Kidney tubule cell (primary cell): Measurements from ENCODE around the gene RAB3C.
"Not testable (repeated sequence)": the region's sequence is repeated elsewhere in the genome, so short reads cannot be mapped to it uniquely, and the experiment has no call there.

Experiments
- DNase-seq: peaks from one replicate; pipeline ENCODE4 v3.0.0-alpha.2; 2018; ENCODE audit warnings: low spot score

The RAB3C gene

DNA sequence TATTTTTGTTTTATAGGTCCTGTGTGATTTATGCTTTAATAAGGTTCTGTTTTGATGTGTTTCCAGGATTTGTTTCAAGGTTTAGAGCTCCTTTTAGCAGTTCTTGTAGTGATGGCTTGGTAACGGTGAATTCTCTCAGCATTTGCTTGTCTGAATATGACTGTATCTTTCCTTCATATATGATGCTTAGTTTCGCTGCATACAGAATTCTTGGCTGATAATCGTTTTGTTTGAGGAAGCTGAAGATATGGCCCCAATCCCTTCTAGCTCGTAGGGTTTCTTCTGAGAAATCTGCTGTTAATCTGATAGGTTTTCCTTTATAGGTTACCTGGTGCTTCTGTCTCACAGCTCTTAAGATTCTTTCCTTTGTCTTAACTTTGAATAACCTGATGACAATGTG is 20.0 kb downstream of the RAB3C start:
- not testable (repeated sequence) for DNase-seq

DNA sequence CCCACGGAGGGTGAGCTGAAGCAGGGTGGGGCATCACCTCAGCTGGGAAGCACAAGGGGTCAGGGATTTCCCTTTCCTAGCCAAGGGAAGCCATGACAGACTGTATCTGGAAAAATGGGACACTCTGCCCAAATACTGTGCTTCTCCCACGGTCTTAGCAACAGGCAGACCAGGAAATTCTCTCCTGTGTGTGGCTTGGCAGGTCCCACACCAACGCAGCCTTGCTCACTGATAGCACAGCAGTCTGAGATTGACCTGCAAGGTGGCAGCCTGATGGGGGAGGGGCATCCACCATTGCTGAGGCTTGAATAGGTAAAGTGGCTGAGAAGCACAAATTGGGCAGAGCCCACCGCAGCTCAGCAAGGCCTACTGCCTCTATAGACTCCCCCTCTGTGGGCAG is 23.2 kb downstream of the RAB3C start:
- no peak for DNase-seq

DNA sequence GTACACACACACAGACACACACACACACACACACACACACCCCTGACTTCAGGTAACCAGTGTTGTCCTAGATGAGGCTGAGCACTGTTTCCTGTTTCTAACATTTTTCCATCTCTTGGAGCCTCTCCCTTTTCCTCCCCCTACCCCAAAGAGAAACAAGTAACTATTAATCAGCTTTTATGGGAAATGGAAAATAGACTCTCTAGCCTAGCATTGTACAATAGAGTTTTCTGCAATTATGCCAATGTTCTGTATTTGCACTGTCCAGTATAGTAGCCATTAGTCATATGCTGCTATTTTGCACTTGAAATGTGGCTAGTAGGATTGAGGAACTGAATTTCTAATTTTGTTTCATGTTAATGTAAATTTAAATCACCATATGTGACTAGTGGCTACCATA is 33.1 kb downstream of the RAB3C start:
- DNase-seq, result no peak

DNA sequence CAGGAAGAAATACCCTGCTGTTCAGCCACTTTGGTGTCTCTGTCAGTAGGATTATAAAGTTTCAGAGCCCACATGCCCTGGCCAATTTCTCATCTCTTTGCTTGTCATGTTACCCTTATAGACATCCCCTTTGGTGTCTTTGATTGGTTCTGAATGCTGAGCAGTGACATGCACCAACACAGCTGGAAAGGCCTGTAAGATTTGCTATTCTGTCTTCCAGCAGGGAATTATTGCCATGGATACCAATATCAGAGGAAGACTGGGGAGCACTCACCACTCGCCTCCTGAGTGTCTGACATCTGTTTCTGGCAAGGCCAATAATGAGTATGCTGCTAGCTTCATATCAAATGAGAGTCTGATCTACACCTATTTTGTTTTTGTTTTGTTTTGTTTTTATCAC is 34.4 kb downstream of the RAB3C start:
- no peak for DNase-seq

DNA sequence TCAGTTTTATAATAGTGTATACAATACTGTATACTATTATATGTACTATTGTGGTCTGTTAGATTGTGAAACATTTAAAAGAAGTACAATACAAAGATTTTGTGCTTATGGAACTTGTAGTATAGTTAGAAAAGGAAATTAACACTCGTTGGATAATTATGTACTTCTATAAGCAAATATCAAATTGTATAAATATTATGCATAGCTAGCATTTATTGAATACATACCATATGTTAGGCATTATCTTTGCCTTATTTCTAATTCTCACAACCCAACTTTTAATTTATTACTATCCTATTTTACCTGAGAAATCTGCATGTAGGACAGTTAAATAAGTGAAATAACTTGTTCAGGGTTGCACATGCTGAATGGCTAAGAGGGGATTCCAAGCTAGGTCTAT is 37.5 kb downstream of the RAB3C start:
- no peak for DNase-seq

DNA sequence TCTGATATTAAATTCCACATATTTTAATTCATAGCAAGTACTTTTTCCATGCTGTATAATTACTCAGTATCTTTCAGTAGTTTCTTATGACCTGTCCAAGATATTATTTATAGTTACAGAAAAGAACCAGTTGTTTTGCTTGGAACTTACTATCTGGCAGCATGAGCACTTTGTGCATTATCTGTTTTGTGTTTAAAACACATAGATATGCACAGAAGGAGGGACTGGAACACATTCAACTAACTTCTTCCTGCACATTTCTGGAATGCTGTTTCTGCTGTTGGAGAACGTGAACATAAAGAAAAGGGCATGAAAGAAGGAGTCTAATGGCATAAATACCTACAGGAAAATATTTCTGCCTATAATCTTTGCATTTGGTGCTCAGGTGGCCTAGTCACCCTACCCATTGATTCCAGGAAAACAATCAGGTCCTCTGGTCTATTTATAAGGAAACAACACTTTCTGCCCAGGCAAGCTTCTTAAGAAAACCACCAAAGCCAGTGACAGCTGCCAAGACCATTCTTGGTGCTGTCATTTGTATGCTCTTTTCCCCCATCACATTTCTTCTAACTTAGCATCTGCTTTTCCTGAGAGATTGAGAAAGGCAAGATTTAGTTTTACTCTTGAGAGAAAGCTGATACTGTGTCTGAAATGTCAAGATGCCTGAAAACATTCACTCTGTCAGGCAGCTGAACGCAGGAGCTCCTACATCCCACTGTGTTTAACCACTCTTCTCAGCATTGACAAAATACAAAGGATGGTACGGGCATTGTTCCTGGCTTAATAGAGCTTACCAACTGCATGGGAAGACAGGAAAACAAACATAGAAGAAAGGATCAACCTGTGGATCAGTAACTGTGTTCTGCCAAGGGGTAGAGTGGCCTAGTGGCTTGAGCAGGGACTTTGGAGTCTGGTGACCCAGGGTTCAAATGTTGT is 40.3 kb downstream of the RAB3C start:
- no peak for DNase-seq

DNA sequence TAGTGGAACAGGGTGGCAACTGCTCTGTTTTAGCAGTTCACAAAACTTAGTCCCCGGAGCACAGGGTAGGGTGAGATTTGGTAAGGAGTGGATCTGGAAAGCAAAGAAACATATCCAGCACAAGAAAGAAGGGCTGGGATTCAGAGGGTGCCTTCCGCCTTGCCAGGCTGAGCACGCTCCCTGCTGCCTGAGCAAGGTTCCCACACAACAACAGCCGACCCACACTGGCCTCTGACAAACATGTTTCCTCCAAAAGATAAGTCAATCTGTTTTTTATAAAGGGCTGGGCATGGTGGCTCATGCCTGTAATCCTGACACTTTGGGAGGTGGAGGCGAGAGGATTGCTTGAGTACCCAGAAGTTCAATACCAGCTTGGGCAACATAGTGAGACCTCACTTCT is 45.8 kb downstream of the RAB3C start:
- DNase-seq, result no peak

DNA sequence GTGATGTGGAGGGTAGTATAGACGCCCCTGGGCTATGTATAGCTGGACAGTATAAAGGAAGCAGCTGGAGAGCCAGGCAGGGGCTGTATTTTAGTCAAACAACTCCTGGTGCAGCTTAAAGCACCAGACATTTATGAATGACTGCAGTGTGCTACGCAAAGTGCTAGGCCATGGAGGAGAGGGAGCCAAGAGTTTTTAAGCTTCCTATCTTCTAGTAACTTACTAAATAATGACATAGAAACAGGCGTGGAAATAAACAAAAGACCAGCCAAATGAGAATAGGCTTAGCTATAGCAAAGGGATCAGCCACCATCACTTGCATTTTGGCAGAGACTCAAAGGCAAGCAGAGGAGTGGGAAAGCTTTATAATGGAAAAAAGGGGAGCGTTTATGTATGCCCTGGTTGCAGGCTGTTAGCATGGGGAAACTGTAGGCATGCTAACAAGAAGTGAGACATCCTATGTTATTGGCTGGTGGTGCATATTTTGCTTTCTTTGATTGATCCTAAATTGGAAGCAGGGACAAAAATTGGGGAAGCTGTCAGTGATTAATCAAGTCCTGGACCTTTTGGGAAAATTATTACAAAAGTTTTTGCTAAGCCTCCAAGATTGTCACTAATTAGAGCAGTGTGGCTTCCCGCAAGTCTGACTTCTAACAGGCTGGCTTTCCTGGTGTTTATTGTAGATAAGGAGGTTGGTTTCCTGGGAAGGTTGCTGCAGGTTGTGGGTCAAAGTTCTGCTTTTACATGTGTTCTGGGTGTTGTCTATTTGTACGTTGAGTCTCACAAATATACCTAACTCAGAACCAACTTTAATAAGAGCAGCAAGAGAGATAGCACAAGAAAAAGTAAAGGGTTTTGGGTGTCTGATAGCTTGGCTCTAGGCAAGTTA is 46.6 kb downstream of the RAB3C start:
- DNase-seq, result no peak

DNA sequence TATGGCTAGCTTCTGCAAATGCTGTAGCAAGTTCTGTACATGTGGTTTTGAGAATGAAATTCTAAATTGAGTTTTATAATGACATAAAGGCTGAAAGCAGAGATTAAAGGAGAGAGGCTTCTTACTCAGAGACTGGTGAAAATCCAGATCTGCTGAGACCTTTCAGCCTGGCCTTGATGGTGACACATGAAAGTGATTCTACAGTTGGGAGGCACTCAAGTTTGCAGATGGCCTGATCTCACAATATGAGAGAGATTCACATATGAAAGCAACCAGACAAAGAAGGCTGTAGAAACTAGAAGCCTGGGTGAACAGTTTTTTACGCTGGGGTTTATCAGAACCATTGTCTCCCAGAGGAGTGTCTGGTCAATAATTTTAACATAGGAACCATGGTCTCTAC is 49.0 kb downstream of the RAB3C start:
- no peak for DNase-seq

DNA sequence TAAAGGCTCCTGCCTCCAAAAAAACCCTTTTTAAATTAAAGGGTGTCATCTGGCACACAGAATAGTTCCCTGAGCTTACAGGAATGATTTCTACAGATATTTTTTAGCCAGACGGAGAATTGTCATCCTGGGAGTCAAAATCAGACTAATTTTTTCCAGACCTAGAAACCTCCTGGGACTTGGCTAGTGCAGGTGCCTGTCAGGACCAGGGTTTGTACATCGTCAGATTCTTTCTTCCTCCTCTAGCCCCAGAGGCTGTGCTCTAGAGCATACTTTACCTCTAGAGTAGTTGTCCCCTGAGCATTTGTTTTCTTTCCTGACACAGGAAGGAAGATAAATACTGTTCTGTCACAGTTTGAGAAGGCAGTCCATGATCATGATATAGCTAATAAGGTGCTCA is 52.5 kb downstream of the RAB3C start:
- no peak for DNase-seq

DNA sequence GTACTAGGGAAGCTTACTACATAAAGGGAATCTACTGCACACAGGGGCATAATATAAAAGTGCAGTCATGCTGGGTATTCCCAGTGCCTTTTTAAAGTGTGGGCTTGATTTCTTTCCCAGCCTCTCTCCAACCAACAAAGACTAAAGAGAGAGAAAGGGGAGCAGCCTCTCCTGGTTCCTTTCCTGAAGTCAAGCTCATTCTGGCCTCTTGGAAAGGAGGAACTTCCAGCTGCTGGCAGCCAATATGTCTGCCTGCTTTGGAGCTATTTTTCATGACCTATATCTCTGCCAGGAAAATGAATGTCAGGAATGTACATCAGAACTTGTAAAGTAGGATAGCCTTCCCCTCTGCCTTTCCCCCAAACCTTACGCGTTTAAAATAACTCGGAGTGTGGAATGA is 57.1 kb downstream of the RAB3C start:
- DNase-seq, result no peak

DNA sequence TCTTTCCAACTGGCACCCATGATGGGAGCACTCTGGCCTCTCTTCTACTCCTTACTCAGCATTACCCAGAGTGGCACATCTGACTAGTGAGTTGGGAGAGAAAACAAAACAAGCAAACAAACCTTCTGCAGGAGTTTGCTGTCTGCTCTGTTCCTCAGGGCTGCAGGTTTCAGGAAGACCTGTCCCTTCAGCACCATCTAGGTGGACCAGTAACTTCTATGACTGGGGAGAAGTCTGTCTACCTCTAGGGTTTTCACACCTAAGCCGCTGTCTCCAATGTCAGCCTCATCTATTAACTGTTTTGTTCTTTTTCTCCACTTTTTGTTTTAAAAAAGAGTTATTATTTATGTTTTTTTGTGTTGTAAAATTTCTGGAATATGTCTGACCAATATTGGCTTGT is 58.7 kb downstream of the RAB3C start:
- no peak for DNase-seq

DNA sequence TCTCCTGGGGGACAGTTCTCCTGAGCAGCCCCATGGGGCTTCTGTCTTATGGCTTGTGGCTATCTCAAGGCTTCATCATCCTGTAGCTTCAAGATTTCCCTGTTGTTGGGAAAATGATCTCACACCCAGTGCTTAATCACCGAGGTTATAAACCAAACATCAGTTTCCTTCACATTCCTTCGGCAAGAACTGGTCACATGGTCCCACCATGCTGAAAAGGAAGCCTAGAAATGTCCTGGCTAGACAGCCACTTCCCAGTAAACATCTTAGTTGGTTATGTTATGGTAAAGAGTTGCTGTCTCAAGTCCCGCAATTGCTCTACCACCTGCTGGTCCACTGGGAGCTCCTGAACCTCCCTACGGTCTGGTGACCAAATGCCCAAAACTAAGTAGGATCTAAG is 66.0 kb downstream of the RAB3C start:
- DNase-seq, result peak; percentile 8

DNA sequence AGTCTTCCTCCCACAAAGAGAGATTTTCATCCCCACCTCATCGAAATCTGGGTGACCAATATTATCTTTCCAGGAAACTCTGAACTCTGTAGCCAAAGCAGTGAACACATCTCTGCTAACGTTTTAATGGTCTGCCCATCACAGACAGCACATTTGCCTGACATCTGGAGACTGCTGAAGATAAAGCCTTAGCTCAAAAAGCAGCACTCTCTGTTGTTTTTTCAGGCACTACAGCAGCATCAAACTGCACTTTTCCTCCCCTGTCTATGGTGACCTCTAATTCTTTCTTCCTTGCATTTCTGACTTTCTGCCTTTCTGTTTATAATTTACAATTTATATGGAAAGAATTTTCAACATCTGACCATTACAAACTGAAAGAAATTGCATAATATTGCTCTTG is 66.8 kb downstream of the RAB3C start:
- no peak for DNase-seq

DNA sequence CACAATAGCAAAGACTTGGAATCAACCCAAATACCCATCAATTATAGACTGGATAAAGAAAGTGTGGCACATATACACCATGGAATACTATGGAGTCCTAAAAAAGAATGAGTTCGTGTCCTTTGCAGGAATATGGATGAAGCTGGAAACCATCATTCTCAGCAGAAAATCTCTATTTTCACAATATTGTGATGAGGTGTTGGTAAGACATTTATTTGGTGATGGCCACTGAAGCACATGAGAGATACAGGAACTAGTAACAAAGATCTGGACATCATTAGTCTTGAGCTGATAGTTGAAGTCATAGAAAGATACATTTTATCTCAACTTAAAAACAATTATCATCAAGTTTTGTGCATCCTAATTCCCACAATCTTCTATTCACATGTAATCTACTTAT is 70.6 kb downstream of the RAB3C start:
- DNase-seq, result no peak

DNA sequence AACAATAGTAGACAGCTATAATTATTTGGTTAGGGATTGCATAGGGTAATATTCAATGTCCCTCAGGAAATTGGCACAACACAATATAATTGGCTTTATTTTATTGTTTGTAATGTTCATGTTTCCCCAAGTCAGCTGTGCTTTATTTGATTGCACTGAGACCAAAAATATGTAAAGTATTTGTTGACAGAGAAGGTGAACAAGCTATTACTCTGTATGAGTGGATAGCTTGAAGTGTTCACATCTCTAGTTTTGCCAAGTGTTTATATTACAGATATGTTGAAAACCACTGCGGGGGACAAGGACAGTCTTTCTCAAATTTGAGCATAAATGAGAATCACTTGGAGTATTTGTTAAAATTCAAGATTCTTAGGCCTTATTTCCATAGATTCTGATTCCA is 83.3 kb downstream of the RAB3C start:
- no peak for DNase-seq

DNA sequence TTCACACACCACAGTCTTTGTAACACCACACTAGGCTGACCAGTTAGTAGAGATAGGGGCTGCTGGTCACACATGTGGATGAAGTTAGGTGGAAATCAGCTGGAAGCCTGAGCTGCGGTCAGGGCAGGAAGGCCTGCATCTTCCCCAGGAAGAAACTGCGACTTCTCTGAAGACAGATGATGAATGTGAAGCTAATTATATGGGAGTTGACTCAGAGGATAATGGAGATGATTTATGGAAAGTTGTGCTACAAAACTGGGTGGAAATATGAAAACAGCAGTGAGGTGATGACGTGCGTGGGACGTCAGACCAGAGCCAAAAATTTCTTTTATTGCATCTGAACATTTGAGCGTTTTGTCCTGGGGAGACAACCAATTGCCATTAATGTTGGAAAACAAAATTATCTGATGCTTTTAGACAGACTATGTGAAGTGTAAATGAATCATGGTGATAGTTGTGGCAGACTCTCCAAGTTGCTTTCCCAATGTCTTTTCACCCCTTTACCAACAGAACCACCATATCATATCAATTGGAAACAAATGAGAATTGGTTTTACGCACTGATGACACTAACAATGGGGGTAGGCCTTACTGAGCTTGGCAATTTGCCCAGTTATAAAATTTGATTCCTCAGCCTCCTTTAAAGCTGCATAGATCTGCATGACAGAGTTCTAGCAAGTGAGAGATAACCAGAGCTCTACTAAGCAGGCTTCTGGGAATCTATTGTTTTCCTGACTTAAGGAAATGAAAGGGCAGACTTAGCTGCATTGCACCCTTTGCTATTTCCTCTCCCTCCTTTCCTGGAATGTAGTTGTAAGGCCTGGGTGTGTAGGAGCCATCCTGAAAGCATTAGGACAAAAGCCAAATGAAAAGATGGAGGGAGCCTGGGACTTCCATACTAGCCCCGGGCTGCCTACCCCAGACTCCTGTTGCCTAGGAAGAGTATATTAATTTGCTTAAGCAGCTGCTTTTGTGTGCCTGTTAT is 84.0 kb downstream of the RAB3C start:
- no peak for DNase-seq

DNA sequence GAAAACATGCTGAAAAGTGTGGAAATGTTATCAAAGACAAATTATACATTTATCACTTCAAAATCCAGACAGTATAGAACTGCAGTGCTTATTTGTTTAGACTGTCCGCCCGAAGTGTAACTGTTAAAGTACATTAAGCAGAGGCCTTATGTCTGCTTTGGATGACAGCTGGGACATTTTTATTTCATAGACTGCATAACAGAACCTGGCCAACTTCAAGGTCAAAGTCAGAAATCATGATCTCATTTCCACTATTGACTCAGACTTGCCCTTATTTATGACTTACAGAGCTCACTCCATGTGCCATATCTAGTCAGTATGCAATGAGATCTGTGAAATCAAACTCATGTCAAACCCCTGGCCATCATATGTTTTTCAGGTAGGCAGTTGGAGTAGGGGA is 87.7 kb downstream of the RAB3C start:
- DNase-seq, result no peak

DNA sequence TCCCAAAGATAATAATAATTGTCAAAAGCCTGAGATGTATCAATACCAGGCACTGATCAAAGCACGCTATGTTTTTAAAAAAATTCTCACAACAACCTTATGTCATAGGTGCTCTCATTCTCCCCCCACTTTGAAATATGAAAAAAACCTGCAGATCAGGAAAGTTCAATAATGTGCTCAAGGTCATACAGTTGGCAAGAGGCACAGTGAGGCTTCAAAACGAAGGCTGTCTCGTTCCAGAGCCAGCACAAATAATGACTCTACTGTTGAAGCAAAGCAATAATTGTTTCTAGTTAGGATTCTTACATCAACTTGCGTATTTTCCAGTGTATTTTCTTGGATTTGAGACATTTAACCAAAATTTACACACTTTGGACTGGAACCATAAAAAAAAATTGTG is 88.3 kb downstream of the RAB3C start:
- DNase-seq, result no peak

DNA sequence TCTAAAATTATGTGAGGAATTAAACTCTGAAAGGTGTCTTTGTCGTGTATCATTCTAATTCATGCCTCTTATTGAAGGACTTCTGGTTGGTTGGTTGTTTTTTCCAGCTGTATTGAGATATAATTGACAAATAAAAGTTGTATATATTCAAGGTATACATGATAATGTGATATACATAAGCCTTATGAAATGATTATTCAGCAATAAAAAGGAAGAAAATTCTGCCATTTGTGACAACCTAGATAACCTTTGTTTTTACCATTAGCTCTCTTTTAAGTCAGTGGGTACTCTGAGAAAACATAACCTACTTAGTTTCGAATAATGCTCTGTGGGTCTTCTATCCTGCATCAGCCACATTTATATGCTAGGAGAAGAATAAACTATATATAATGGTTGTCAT is 89.6 kb downstream of the RAB3C start:
- DNase-seq, result no peak

DNA sequence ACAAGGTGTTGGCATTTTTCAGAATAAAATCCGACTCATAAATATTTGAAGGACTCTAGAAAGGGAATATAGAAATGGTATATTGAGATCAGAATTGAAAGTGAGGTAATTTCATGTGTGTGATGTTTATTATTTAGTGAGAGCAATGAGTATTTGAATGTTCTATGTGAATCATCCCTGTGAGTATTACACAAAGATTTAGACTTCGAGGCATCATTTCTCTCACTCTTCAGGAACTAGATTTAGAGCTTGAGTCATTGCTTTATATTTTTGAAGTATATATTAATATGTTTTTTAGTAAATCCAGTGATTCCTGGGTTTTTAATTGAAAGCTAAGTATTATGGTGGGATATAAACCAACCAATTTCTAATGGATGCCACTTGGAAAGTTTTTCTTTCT is 91.2 kb downstream of the RAB3C start:
- no peak for DNase-seq

DNA sequence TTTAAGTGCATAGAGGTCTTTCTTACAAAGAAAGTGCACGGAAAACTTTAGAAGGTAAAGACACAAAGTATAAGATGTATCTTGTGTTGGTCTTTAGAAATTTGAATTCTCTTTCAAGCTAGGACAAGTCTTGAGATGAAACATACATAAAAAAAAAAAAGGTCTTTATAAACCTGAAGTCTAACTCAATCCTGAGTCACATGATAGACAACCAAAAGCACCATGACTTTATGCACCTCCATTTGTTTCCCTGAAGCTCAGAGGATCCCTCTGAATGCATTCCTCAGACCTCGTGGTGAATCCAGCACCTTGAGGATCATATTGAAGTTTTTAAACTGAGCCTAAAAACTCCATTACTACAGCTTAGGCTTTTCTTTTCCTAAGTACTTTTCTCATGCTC is 91.8 kb downstream of the RAB3C start:
- no peak for DNase-seq
